LNCAP (cell line): ENCODE data around the gene EXOSC3.

ENCODE experiments used
- TF ChIP-seq, protein P1 (sequence below): fragments of 450-650 bp; IDR thresholded peaks from 2 replicates; pipeline ENCODE4 v1.5.1; 2017; ENCODE audit warnings: mild to moderate bottlenecking

EXOSC3 gene

DNA sequence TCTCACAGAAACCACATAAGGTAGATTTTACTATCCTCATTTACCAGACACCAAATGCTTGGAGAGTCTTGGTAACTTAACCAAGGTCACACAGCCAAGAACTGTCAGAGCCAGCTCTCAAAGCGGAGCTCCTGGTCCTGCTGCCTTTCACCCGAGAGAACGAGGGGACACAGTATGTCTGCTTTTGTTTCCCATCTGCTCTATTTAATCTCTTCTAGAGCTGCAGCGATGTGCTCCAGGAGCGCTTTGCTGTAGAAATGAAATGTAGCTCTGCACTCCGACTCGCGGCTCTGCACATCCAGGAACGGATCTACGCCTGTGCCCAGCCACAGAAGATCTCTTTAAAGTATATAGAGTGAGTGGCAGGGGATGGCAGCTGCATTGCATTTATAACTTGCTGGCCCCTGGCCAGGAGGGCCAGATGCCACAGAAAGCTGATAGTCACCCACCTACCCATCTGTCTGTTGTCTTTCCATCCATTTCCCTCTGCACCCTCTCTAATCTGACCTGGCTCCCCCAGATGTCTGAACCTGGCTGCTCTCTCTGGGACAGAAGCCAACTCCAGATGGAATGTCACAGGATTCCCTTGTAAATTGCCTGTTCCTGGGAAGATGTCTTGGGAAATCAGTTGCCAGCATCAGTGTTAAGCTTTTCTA, 52.6 kb downstream of the EXOSC3 start:
- TF ChIP-seq, protein P1, sequence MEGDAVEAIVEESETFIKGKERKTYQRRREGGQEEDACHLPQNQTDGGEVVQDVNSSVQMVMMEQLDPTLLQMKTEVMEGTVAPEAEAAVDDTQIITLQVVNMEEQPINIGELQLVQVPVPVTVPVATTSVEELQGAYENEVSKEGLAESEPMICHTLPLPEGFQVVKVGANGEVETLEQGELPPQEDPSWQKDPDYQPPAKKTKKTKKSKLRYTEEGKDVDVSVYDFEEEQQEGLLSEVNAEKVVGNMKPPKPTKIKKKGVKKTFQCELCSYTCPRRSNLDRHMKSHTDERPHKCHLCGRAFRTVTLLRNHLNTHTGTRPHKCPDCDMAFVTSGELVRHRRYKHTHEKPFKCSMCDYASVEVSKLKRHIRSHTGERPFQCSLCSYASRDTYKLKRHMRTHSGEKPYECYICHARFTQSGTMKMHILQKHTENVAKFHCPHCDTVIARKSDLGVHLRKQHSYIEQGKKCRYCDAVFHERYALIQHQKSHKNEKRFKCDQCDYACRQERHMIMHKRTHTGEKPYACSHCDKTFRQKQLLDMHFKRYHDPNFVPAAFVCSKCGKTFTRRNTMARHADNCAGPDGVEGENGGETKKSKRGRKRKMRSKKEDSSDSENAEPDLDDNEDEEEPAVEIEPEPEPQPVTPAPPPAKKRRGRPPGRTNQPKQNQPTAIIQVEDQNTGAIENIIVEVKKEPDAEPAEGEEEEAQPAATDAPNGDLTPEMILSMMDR: no peak

GRCh38 chr9:37730839-37731238, 54.0 kb downstream of the EXOSC3 start:
- TF ChIP-seq, protein P1: no peak

DNA sequence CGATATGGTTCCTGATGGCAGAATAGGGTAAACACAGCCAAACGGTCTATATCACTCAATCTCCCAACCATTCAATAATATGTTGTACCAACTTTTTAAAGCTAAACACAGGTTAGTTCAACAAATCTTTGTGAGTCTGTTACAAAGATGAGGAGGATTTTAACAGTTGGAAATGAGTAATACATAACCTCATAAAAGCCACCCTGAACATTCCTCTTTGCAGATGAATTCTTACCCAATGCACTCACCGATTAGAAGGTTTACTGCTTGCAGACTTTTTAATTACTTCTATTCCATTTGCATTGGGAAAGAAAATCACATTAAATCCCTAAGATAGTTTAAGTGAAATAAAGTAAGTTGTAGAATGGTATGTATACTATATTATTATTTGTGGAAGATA, 54.6 kb downstream of the EXOSC3 start:
- TF ChIP-seq, protein P1: no peak
